HepG2 (cell line): ENCODE measurements around the gene CDC42SE1. TPM values are rescaled to one million over a fixed set of nuclear protein-coding genes. Genes with fewer than 3 reads are reported as not detected.

ENCODE experiments used
- ARHGAP35 ChIP-seq: sonication (generic); formaldehyde crosslinking; IDR thresholded peaks from 2 replicates; pipeline ENCODE4 v1.9.0; 2022; ENCODE audit warnings: mild to moderate bottlenecking, inconsistent platforms, moderate library complexity, missing genetic modification reagents, borderline replicate concordance
- ARNT ChIP-seq: fragments of 450-650 bp; IDR thresholded peaks from 2 replicates; pipeline ENCODE4 v1.6.1; 2017
- ATF4 ChIP-seq, 2 experiments: fragments of 450-650 bp in 1 of 2; sonication (generic) in 1 of 2; formaldehyde crosslinking; IDR thresholded peaks; 2 replicates each; pipeline versions ENCODE4 v1.5.0 to v1.8.0; 2020 to 2022; ENCODE audit warnings: mild to moderate bottlenecking in 1 of 2, missing genetic modification reagents in 1 of 2
- BRCA1 ChIP-seq: sonication (generic); formaldehyde crosslinking; IDR thresholded peaks from 2 replicates; pipeline ENCODE4 v1.4.0; 2020; ENCODE audit warnings: missing genetic modification reagents
- FOSL2 ChIP-seq: sonication (generic); formaldehyde crosslinking; IDR thresholded peaks from 2 replicates; pipeline ENCODE4 v1.4.0; 2020; ENCODE audit warnings: missing genetic modification reagents
- FOXJ3 ChIP-seq: sonication (generic); formaldehyde crosslinking; IDR thresholded peaks from 2 replicates; pipeline ENCODE4 v1.4.0; 2020; ENCODE audit warnings: missing genetic modification reagents, mild to moderate bottlenecking, borderline replicate concordance
- IRX3 ChIP-seq: sonication (generic); formaldehyde crosslinking; IDR thresholded peaks from 2 replicates; pipeline ENCODE4 v1.8.1; 2023; ENCODE audit warnings: mild to moderate bottlenecking, low read depth, missing genetic modification reagents, borderline replicate concordance
- LCORL ChIP-seq, 2 experiments: fragments of 450-650 bp in 1 of 2; sonication (generic) in 1 of 2; formaldehyde crosslinking in 1 of 2; IDR thresholded peaks; 2 replicates each; pipeline versions ENCODE4 v1.5.0 to v1.6.1; 2017 to 2020; ENCODE audit warnings: antibody characterized with exemption in 1 of 2, missing genetic modification reagents in 1 of 2
- PCBP1 ChIP-seq: fragments of 200-400 bp; formaldehyde crosslinking; IDR thresholded peaks from 2 replicates; pipeline ENCODE4 v1.6.1; 2017; ENCODE audit warnings: mild to moderate bottlenecking, low read depth, low read length, borderline replicate concordance
- RCOR2 ChIP-seq: IDR thresholded peaks from 2 replicates; pipeline ENCODE4 v1.6.1; 2016; ENCODE audit warnings: missing biosample characterization, missing genetic modification reagents
- SRSF4 ChIP-seq: fragments of 200-400 bp; formaldehyde crosslinking; IDR thresholded peaks from one replicate; pipeline ENCODE4 v1.6.1; 2018; ENCODE audit warnings: mild to moderate bottlenecking, low read depth, low read length, moderate library complexity; ENCODE audit not compliant: poor library complexity, severe bottlenecking
- STAG1 ChIP-seq: sonication (generic); formaldehyde crosslinking; IDR thresholded peaks from 2 replicates; pipeline ENCODE4 v1.4.0; 2020; ENCODE audit warnings: missing genetic modification reagents
- ZNF101 ChIP-seq: sonication (generic); formaldehyde crosslinking; IDR thresholded peaks from 2 replicates; pipeline ENCODE4 v1.4.0; 2020; ENCODE audit warnings: mild to moderate bottlenecking, low read depth, missing genetic modification reagents, borderline replicate concordance
- ZNF234 ChIP-seq: sonication (generic); formaldehyde crosslinking; conservative IDR thresholded peaks from 2 replicates; pipeline ENCODE4 v1.5.1; 2020; ENCODE audit warnings: mild to moderate bottlenecking, missing genetic modification reagents
- ZNF749 ChIP-seq: sonication (generic); formaldehyde crosslinking; IDR thresholded peaks from 2 replicates; pipeline ENCODE4 v1.8.0; 2022; ENCODE audit warnings: mild to moderate bottlenecking, missing genetic modification reagents, moderate library complexity, borderline replicate concordance
- ZNF841 ChIP-seq: sonication (generic); formaldehyde crosslinking; IDR thresholded peaks from 2 replicates; pipeline ENCODE4 v1.8.1; 2023; ENCODE audit warnings: missing genetic modification reagents, borderline replicate concordance
- polyA plus RNA-seq, 8 experiments: library from polyadenylated mRNA; depleted of rRNA in 3 of 8; stranded (reverse) in 7 of 8; unstranded in 1 of 8; fragments of >200 nt; fragmentation: Illumina TruSeq in 4 of 8; extraction: Trizol in 4 of 8; gene quantifications; 2 replicates each; pipeline versions ENCODE4 v1.2.1 to v1.2.3, GENCODE V29; 2011 to 2016; ENCODE audit warnings: low read depth in 4 of 8, missing spikeins in 1 of 8, mixed read lengths in 1 of 8; ENCODE audit not compliant: insufficient read depth in 1 of 8
- total RNA-seq, 5 experiments: library from RNA; depleted of rRNA; stranded (reverse); fragments of >200 nt; fragmentation: Illumina TruSeq; extraction: Trizol; gene quantifications; 2 replicates each; pipeline ENCODE4 v1.2.3, GENCODE V29; 2016; ENCODE audit warnings: low read depth in 1 of 5
- TF ChIP-seq, protein P1 (sequence below): sonication (generic); formaldehyde crosslinking; IDR thresholded peaks from 2 replicates; pipeline ENCODE4 v1.5.0; 2020; ENCODE audit warnings: missing genetic modification reagents
- TF ChIP-seq, protein P2 (sequence below): sonication (generic); formaldehyde crosslinking; IDR thresholded peaks from 2 replicates; pipeline ENCODE4 v1.8.1; 2022; ENCODE audit warnings: mild to moderate bottlenecking, missing genetic modification reagents
- TF ChIP-seq, protein P3 (sequence below): sonication (generic); formaldehyde crosslinking; IDR thresholded peaks from 2 replicates; pipeline ENCODE4 v1.4.0; 2020; ENCODE audit warnings: missing genetic modification reagents, borderline replicate concordance
- TF ChIP-seq, protein P4 (sequence below): sonication (generic); formaldehyde crosslinking; IDR thresholded peaks from 2 replicates; pipeline ENCODE4 v1.4.0; 2020; ENCODE audit warnings: mild to moderate bottlenecking, missing genetic modification reagents

CDC42SE1 gene
- total and polyA plus RNA-seq, 2 of the 13 experiments (the other 11 are each of a cell fraction or from before 2014, with no cell fraction given) = 17.6 to 17.9 TPM

- TF ChIP-seq ZNF841 (CRISPR knock-in tag) (no peak), ATF4 (CRISPR knock-in tag; IDR thresholded peaks at IDR 0.05) (no peak), ARHGAP35 (CRISPR knock-in tag) (0 out of 2 replicates have a peak, but pooled peaks have one; percentile 33), FOSL2 (CRISPR knock-in tag) (no peak), ARNT (no peak), ZNF234 (CRISPR knock-in tag) (no peak), RCOR2 (no peak), ZNF101 (CRISPR knock-in tag) (no peak), LCORL (IDR thresholded peaks at IDR 0.05) (no peak), LCORL (CRISPR knock-in tag; IDR thresholded peaks at IDR 0.05) (peak; percentile 31; the same call in 1 of the 2 replicates), FOXJ3 (CRISPR knock-in tag) (peak; percentile 75; the same call in 1 of the 2 replicates), SRSF4 (no peak), IRX3 (CRISPR knock-in tag) (0 out of 2 replicates have a peak, but pooled peaks have one; percentile 81), STAG1 (CRISPR knock-in tag) (no peak), PCBP1 (no peak), BRCA1 (CRISPR knock-in tag) (peak; percentile 86; the same call in 1 of the 2 replicates), ZNF749 (CRISPR knock-in tag) (peak; percentile 76; the same call in 1 of the 2 replicates)
- TF ChIP-seq, protein P1, sequence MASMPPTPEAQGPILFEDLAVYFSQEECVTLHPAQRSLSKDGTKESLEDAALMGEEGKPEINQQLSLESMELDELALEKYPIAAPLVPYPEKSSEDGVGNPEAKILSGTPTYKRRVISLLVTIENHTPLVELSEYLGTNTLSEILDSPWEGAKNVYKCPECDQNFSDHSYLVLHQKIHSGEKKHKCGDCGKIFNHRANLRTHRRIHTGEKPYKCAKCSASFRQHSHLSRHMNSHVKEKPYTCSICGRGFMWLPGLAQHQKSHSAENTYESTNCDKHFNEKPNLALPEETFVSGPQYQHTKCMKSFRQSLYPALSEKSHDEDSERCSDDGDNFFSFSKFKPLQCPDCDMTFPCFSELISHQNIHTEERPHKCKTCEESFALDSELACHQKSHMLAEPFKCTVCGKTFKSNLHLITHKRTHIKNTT (CRISPR knock-in tag) = no peak
- TF ChIP-seq, protein P2, sequence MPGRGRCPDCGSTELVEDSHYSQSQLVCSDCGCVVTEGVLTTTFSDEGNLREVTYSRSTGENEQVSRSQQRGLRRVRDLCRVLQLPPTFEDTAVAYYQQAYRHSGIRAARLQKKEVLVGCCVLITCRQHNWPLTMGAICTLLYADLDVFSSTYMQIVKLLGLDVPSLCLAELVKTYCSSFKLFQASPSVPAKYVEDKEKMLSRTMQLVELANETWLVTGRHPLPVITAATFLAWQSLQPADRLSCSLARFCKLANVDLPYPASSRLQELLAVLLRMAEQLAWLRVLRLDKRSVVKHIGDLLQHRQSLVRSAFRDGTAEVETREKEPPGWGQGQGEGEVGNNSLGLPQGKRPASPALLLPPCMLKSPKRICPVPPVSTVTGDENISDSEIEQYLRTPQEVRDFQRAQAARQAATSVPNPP (CRISPR knock-in tag) = no peak
- TF ChIP-seq, protein P3, sequence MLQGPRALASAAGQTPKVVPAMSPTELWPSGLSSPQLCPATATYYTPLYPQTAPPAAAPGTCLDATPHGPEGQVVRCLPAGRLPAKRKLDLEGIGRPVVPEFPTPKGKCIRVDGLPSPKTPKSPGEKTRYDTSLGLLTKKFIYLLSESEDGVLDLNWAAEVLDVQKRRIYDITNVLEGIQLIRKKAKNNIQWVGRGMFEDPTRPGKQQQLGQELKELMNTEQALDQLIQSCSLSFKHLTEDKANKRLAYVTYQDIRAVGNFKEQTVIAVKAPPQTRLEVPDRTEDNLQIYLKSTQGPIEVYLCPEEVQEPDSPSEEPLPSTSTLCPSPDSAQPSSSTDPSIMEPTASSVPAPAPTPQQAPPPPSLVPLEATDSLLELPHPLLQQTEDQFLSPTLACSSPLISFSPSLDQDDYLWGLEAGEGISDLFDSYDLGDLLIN (CRISPR knock-in tag) = no peak
- TF ChIP-seq, protein P4, sequence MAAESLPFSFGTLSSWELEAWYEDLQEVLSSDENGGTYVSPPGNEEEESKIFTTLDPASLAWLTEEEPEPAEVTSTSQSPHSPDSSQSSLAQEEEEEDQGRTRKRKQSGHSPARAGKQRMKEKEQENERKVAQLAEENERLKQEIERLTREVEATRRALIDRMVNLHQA = no peak
Measured at GRCh38 chr1:151008244-151009205, 50.9 kb downstream of the CDC42SE1 start, which contains the start of gene PRUNE1 (continued).
